Endodermal cell (in vitro differentiated cells): ENCODE results near the gene TMPRSS2. TPM values are rescaled to one million over a fixed set of nuclear protein-coding genes. Genes with fewer than 3 reads are reported as not detected.

Source experiments
- DNase-seq: peaks from one replicate; pipeline ENCODE4 v3.0.0-alpha.2; 2017
- H3K27ac ChIP-seq: 2 replicates; pipeline ENCODE4 v1.5.1; 2013; ENCODE audit warnings: mild to moderate bottlenecking, low read depth, low read length, moderate library complexity
- H3K27me3 ChIP-seq: 2 replicates; pipeline ENCODE4 v1.6.1; 2013; ENCODE audit warnings: mild to moderate bottlenecking, low read length, moderate library complexity; ENCODE audit not compliant: insufficient read depth, control insufficient read depth, poor library complexity, severe bottlenecking
- H3K36me3 ChIP-seq: 2 replicates; pipeline ENCODE4 v1.7.0; 2013; ENCODE audit warnings: mild to moderate bottlenecking, low read length, moderate library complexity; ENCODE audit not compliant: control insufficient read depth, insufficient read depth
- H3K4me1 ChIP-seq: one replicate; pipeline ENCODE4 v1.7.0; 2013; ENCODE audit warnings: low read length; ENCODE audit not compliant: control insufficient read depth, insufficient read depth
- H3K4me3 ChIP-seq: 2 replicates; pipeline ENCODE4 v1.5.1; 2013; ENCODE audit warnings: mild to moderate bottlenecking, low read length, moderate library complexity
- H3K9ac ChIP-seq: 2 replicates; pipeline ENCODE4 v1.6.1; 2013; ENCODE audit warnings: mild to moderate bottlenecking, low read length, moderate library complexity; ENCODE audit not compliant: poor library complexity, severe bottlenecking; ENCODE audit errors: extremely low read depth
- H3K9me3 ChIP-seq: 2 replicates; pipeline ENCODE4 v1.6.1; 2013; ENCODE audit warnings: mild to moderate bottlenecking, low read length, moderate library complexity; ENCODE audit not compliant: control insufficient read depth
- H3K27ac Mint-ChIP-seq: 2 replicates; pipeline ENCODE4 v1.8.0; 2020; ENCODE audit warnings: mixed read lengths
- H3K27me3 Mint-ChIP-seq: 2 replicates; pipeline ENCODE4 v1.8.0; 2021; ENCODE audit warnings: mild to moderate bottlenecking, mixed read lengths; ENCODE audit not compliant: insufficient read depth
- H3K36me3 Mint-ChIP-seq: 2 replicates; pipeline ENCODE4 v1.8.0; 2020; ENCODE audit warnings: low read depth, mixed read lengths
- H3K4me1 Mint-ChIP-seq: 2 replicates; pipeline ENCODE4 v1.8.0; 2020; ENCODE audit warnings: mixed read lengths
- H3K4me3 Mint-ChIP-seq: 2 replicates; pipeline ENCODE4 v1.8.0; 2020; ENCODE audit warnings: mild to moderate bottlenecking, moderate library complexity, mixed read lengths
- H3K9me3 Mint-ChIP-seq: 2 replicates; pipeline ENCODE4 v1.8.0; 2020; ENCODE audit warnings: mild to moderate bottlenecking, mixed read lengths
- WGBS, 2 experiments: methylation state at CpG; one replicate each; pipeline versions ENCODE4 v1.1.5 to v1.1.7; 2013; ENCODE audit warnings: missing lambda C conversion rate in 2 of 2, mixed read lengths in 1 of 2; ENCODE audit not compliant: insufficient coverage in 1 of 2, insufficient read length in 1 of 2; 5-methylcytosine and 5-hydroxymethylcytosine counted together
- total RNA-seq, 2 donors: library from RNA; stranded (reverse); fragmentation: NEBNext Ultra II Directional in 1 of 2; extraction: Animal tissue kit (Norgen Biotek cat#: 25700) in 1 of 2; gene quantifications; 2 replicates in 1 of 2; 3 replicates in 1 of 2; pipeline ENCODE4 v1.2.1, GENCODE V29; 2021
- TF ChIP-seq, protein P1 (sequence below): fragments of 200-600 bp; sonication (generic); conservative IDR thresholded peaks from 2 replicates; pipeline ENCODE4 v1.5.0; 2021; ENCODE audit warnings: antibody characterized with exemption, mild to moderate bottlenecking

TMPRSS2 gene
- total RNA-seq, 2 donors from 2014 or later = 17.6 to 19.2 TPM

DNA sequence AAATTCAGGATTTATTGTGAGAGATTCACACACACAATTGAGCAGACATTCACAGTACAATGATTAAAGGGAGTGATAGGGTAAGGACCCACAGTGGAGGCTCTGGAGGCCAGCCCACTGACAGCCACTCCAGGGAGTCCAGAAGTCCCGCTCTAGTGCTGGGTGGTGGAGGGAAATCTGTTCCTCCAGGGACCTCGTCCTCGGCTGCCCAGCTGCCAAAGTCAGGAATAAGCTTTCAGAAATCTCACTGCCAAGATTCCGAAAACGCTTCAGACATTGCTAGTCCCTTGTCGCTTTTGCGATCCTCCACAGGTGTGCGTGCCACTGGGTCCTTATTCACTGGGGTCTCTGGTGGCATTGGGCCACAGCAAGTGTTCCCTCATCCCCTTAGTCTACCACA lies 79.6 kb downstream of the TMPRSS2 start:
- H3K27ac ChIP-seq = no peak overlapping the region
- 85 to 93% methylated on average over 8 of the region's 8 CpGs for WGBS, 2 experiments
- TF ChIP-seq, protein P1, sequence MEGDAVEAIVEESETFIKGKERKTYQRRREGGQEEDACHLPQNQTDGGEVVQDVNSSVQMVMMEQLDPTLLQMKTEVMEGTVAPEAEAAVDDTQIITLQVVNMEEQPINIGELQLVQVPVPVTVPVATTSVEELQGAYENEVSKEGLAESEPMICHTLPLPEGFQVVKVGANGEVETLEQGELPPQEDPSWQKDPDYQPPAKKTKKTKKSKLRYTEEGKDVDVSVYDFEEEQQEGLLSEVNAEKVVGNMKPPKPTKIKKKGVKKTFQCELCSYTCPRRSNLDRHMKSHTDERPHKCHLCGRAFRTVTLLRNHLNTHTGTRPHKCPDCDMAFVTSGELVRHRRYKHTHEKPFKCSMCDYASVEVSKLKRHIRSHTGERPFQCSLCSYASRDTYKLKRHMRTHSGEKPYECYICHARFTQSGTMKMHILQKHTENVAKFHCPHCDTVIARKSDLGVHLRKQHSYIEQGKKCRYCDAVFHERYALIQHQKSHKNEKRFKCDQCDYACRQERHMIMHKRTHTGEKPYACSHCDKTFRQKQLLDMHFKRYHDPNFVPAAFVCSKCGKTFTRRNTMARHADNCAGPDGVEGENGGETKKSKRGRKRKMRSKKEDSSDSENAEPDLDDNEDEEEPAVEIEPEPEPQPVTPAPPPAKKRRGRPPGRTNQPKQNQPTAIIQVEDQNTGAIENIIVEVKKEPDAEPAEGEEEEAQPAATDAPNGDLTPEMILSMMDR = no peak
- H3K36me3 ChIP-seq = no peaks in the 10 kb centered on the region
- H3K4me1 ChIP-seq = no peaks in the 10 kb centered on the region
- Mint-ChIP-seq H3K4me3 (no peak overlapping the region), H3K36me3 (no peaks in the 10 kb centered on the region), H3K9me3 (no peaks in the 10 kb centered on the region), H3K4me1 (no peaks in the 10 kb centered on the region), H3K27me3 (peaks cover 61% of the 10 kb centered on the region), H3K27ac (no peak overlapping the region)
- H3K27me3 ChIP-seq = peaks cover 63% of the 10 kb centered on the region
- H3K4me3 ChIP-seq = no peak overlapping the region
- H3K9ac ChIP-seq = no peak overlapping the region
- no peaks in the 10 kb centered on the region for H3K9me3 ChIP-seq
- no peak for DNase-seq

DNA sequence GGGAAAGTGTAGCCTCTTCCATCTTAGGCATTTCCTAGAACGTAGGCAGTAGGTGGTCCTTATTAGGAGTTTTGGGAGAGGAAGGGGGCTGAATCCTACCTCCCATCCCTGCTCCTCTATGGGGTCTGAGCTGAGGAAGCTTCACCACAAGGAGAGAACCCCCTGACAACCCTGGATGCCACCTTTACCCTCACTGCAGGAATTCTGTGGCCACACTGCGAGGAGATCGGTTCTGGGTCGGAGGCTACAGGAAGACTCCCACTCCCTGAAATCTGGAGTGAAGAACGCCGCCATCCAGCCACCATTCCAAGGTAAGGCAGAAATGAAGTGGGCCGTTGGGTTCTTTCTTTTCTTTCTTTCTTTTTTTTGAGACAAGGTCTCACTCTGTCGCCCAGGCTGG lies 80.4 kb downstream of the TMPRSS2 start:
- H3K4me3 ChIP-seq = no peak overlapping the region
- no peaks in the 10 kb centered on the region for H3K9me3 ChIP-seq
- no peak overlapping the region for H3K27ac Mint-ChIP-seq
- H3K4me3 Mint-ChIP-seq = no peak overlapping the region
- no peak overlapping the region for H3K27ac ChIP-seq
- no peaks in the 10 kb centered on the region for H3K4me1 ChIP-seq
- H3K9ac ChIP-seq = no peak overlapping the region
- no peaks in the 10 kb centered on the region for H3K4me1 Mint-ChIP-seq
- no peaks in the 10 kb centered on the region for H3K36me3 Mint-ChIP-seq
- peaks cover 66% of the 10 kb centered on the region for H3K27me3 ChIP-seq
- 88 to 91% methylated on average over 5 to 8 of the region's 8 CpGs for WGBS, 2 experiments
- TF ChIP-seq, protein P1 = no peak
- no peaks in the 10 kb centered on the region for H3K9me3 Mint-ChIP-seq
- no peaks in the 10 kb centered on the region for H3K36me3 ChIP-seq
- DNase-seq = no peak
- peaks cover 62% of the 10 kb centered on the region for H3K27me3 Mint-ChIP-seq

DNA sequence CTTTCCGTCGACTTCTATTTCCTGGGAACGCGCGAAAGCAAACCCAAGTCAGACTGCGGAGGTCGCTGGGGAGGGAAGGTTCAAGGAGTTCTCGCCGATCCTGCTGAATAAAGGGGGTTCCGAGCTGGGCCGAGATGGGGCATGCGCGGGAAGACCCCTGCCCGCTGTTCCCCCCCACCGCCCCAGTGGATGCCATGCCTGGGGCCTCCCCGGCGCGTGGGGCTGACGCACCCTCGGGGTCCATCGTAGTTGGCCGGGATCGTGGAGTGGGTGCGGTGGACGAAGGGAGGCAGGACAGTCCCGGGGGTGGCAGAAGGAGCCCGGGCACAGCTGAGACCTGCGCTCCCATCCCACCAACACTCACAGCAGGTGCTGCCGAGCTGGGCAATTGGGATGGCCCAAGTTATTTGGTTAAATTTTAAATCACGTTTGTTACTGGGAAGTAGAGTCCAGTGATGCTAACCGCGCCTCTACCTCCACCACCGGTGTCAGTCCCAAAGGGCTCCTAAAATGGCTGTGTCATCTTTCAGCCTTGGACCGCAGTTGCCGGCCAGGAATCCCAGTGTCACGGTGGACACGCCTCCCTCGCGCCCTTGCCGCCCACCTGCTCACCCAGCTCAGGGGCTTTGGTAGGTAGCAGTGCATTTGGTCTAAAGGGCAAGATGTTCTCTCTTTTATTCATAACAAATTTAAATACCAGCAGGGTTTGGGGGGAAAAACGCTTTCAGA lies 81.1 kb downstream of the TMPRSS2 start:
- Mint-ChIP-seq H3K9me3 (no peaks in the 10 kb centered on the region), H3K4me3 (peak overlapping the region; percentile 62), H3K4me1 (no peaks in the 10 kb centered on the region), H3K36me3 (no peaks in the 10 kb centered on the region), H3K27me3 (peaks cover 64% of the 10 kb centered on the region), H3K27ac (no peak overlapping the region)
- Histone ChIP-seq H3K27me3 (peaks cover 73% of the 10 kb centered on the region), H3K9me3 (no peaks in the 10 kb centered on the region), H3K27ac (no peak overlapping the region), H3K4me1 (no peaks in the 10 kb centered on the region), H3K9ac (no peak overlapping the region), H3K36me3 (no peaks in the 10 kb centered on the region), H3K4me3 (peak overlapping the region; percentile 75)
- TF ChIP-seq, protein P1 = no peak
- DNase-seq = no peak
- WGBS, 2 experiments = 33 to 37% methylated on average over 18 to 41 of the region's 41 CpGs
